GM12878 (cell line): ENCODE data around the gene TCP1. TPM values are rescaled to one million over a fixed set of nuclear protein-coding genes. Genes with fewer than 3 reads are reported as not detected.

ENCODE experiments used
- ATAC-seq: fragments of 200-7000 bp; cut with Tn5 transposase; 3 replicates; pipeline ENCODE4 v1.9.1; 2020; ENCODE audit warnings: mild to moderate bottlenecking, moderate library complexity
- BruUV-seq: library from RNA; stranded (reverse); fragments of 400-500 nt; replicated peaks from 2 replicates; lab custom pipeline; 2021; lab: Mats Ljungman, UMichigan
- CTCF ChIA-PET: fragments of 300-600 bp; sonication (Branson Sonifier 250); formaldehyde crosslinking; extraction: SDS; loops from one replicate; lab custom pipeline; 2021; ENCODE audit warnings: inconsistent platforms; lab: Yijun Ruan, JAX
- POLR2A ChIA-PET: fragments of 350-600 bp; formaldehyde crosslinking; extraction: SDS; loops from one replicate; lab custom pipeline; 2021; ENCODE audit warnings: inconsistent platforms; lab: Charles Lee
- RAD21 ChIA-PET: fragments of 300-600 bp; sonication (Branson Sonifier 250); formaldehyde crosslinking; loops from one replicate; lab custom pipeline; 2023; ENCODE audit warnings: antibody characterized with exemption; ENCODE audit not compliant: unreplicated experiment; lab: Charles Lee
- SMC1A ChIA-PET: fragments of 300-600 bp; sonication (Branson Sonifier 250); formaldehyde crosslinking; loops from one replicate; lab custom pipeline; 2023; ENCODE audit not compliant: unreplicated experiment, uncharacterized antibody; lab: Charles Lee
- DNase-seq: peaks from one replicate; pipeline ENCODE4 v3.0.0-alpha.2; 2011; ENCODE audit warnings: low read depth, low spot score
- FAIRE-seq: peaks from 3 replicates; lab custom pipeline; 2011; peaks lifted over from hg19 to GRCh38; lab: Jason Lieb, UNC
- H2AFZ ChIP-seq: 2 replicates; pipeline ENCODE4 v1.6.0; 2011; ENCODE audit warnings: low read depth, low read length, control low read depth; ENCODE audit not compliant: control insufficient read depth
- H3K27ac ChIP-seq: 2 replicates; pipeline ENCODE4 v1.5.1; 2011; ENCODE audit warnings: control low read depth; ENCODE audit not compliant: control insufficient read depth, insufficient read depth
- H3K27me3 ChIP-seq, 2 experiments: replicated peaks in 1 of 2; 2 replicates each; pipeline versions ENCODE4 v1.6.0 to v1.6.1; 2011; ENCODE audit warnings: low read length in 1 of 2; ENCODE audit not compliant: control insufficient read depth in 2 of 2, insufficient read depth in 2 of 2
- H3K36me3 ChIP-seq, 2 experiments: 2 replicates each; pipeline ENCODE4 v1.5.1; 2011; ENCODE audit warnings: low read length in 1 of 2; ENCODE audit not compliant: control insufficient read depth in 2 of 2, insufficient read depth in 2 of 2
- H3K4me1 ChIP-seq: 2 replicates; pipeline ENCODE4 v1.6.1; 2011; ENCODE audit warnings: mild to moderate bottlenecking, low read length, moderate library complexity, mixed read lengths; ENCODE audit not compliant: control insufficient read depth, insufficient read depth
- H3K4me2 ChIP-seq: 2 replicates; pipeline ENCODE4 v1.6.0; 2011; ENCODE audit warnings: control low read depth; ENCODE audit not compliant: control insufficient read depth, insufficient read depth
- H3K4me3 ChIP-seq: fragments of 200-600 bp; sonication (generic); 2 replicates; pipeline ENCODE4 v1.5.1; 2016
- H3K79me2 ChIP-seq: 2 replicates; pipeline ENCODE4 v1.6.0; 2011; ENCODE audit warnings: low read length; ENCODE audit not compliant: control insufficient read depth, insufficient read depth
- H3K9ac ChIP-seq: 2 replicates; pipeline ENCODE4 v1.8.0; 2011; ENCODE audit warnings: low read length, control low read depth, mixed read lengths; ENCODE audit not compliant: control insufficient read depth, insufficient read depth
- H3K9me3 ChIP-seq: replicated peaks from 3 replicates; pipeline ENCODE4 v1.5.1; 2011; ENCODE audit warnings: mild to moderate bottlenecking, low read length; ENCODE audit not compliant: control insufficient read depth, insufficient read depth
- H4K20me1 ChIP-seq: 2 replicates; pipeline ENCODE4 v1.6.0; 2011; ENCODE audit not compliant: control insufficient read depth, insufficient read depth
- BACH1 ChIP-seq: fragments of 450-650 bp; IDR thresholded peaks from 2 replicates; pipeline ENCODE4 v1.6.1; 2017; ENCODE audit warnings: mild to moderate bottlenecking, borderline replicate concordance
- BMI1 ChIP-seq: fragments of 450-650 bp; IDR thresholded peaks from 2 replicates; pipeline ENCODE4 v1.6.1; 2016; ENCODE audit warnings: mild to moderate bottlenecking, moderate library complexity, borderline replicate concordance
- BRCA1 ChIP-seq: IDR thresholded peaks from 2 replicates; pipeline ENCODE4 v1.6.1; 2011; ENCODE audit warnings: low read depth, low read length, improper control_type of control experiment
- CEBPB ChIP-seq, 2 experiments: fragments of 150-350 bp in 1 of 2; IDR thresholded peaks; 2 replicates each; pipeline ENCODE4 v1.6.1; 2012 to 2014; ENCODE audit warnings: low read depth in 2 of 2, low read length in 2 of 2, borderline replicate concordance in 1 of 2, inconsistent platforms in 1 of 2
- KDM1A ChIP-seq: fragments of 200-600 bp; sonication (generic); IDR thresholded peaks from 2 replicates; pipeline ENCODE4 v1.6.1; 2016; ENCODE audit warnings: borderline replicate concordance
- PBX3 ChIP-seq: IDR thresholded peaks from 2 replicates; pipeline ENCODE4 v1.6.1; 2011; ENCODE audit warnings: mild to moderate bottlenecking, low read depth, low read length, moderate library complexity; ENCODE audit not compliant: insufficient replicate concordance
- SIX5 ChIP-seq: IDR thresholded peaks from 2 replicates; pipeline ENCODE4 v1.6.1; 2011; ENCODE audit warnings: mild to moderate bottlenecking, low read depth, low read length, moderate library complexity; ENCODE audit not compliant: severe bottlenecking
- SMC3 ChIP-seq: IDR thresholded peaks from 2 replicates; pipeline ENCODE4 v1.6.1; 2011; ENCODE audit warnings: low read length, improper control_type of control experiment, borderline replicate concordance
- STAT1 ChIP-seq: fragments of 450-650 bp; conservative IDR thresholded peaks from 2 replicates; pipeline ENCODE4 v1.6.1; 2014; ENCODE audit warnings: antibody characterized with exemption, mild to moderate bottlenecking
- TARDBP ChIP-seq: IDR thresholded peaks from 2 replicates; pipeline ENCODE4 v1.6.1; 2016; ENCODE audit warnings: borderline replicate concordance
- TCF7 ChIP-seq: IDR thresholded peaks from 2 replicates; pipeline ENCODE4 v1.6.1; 2014; ENCODE audit warnings: antibody characterized with exemption, borderline replicate concordance
- ZZZ3 ChIP-seq: IDR thresholded peaks from 2 replicates; pipeline ENCODE4 v1.6.1; 2011; ENCODE audit warnings: low read depth; ENCODE audit not compliant: control insufficient read depth, insufficient read length
- WGBS: methylation state at CpG from one replicate; pipeline ENCODE4 v1.1.6; 2016; ENCODE audit warnings: low lambda C conversion rate; ENCODE audit not compliant: insufficient replicate concordance, insufficient coverage; ENCODE audit errors: missing lambda C conversion rate; 5-methylcytosine and 5-hydroxymethylcytosine counted together
- in situ Hi-C: fragments of 300-500 bp; cut with MboI; formaldehyde crosslinking; loops from 9 replicates; pipeline ENCODE4 v1.14.3; 2018; ENCODE audit warnings: mixed read lengths
- intact Hi-C: fragments of 100-400 bp; cut with micrococcal nuclease; formaldehyde crosslinking; loops from one replicate; pipeline ENCODE4 v1.14.2; 2022; ENCODE audit not compliant: unreplicated experiment
- polyA plus RNA-seq, 11 experiments: library from polyadenylated mRNA; depleted of rRNA in 4 of 11; unstranded in 6 of 11; stranded (reverse) in 5 of 11; fragments of >200 nt; fragmentation: Nextera tagmentation in 4 of 11; fragmentation: Illumina TruSeq in 1 of 11; extraction: Ambion mirVana in 4 of 11; extraction: Trizol in 1 of 11; gene quantifications; 1 replicate in 1 of 11; 2 replicates in 10 of 11; pipeline versions ENCODE4 v1.2.1 to v1.2.3, GENCODE V29; 2011 to 2016; ENCODE audit warnings: inconsistent platforms in 2 of 11, missing spikeins in 2 of 11, low read depth in 1 of 11
- total RNA-seq, 4 experiments: library from RNA; depleted of rRNA in 3 of 4; stranded (reverse); fragments of >200 nt in 3 of 4; fragmentation: Illumina TruSeq in 1 of 4; extraction: Trizol in 1 of 4; gene quantifications; 2 replicates each; pipeline versions ENCODE4 v1.2.1 to v1.2.3, GENCODE V29; 2013 to 2021

TCP1 gene
- total and polyA plus RNA-seq, 10 of the 15 experiments (the other 5 are each of a cell fraction or from before 2014, with no cell fraction given) = 133 to 457 (median 306) TPM

DNA sequence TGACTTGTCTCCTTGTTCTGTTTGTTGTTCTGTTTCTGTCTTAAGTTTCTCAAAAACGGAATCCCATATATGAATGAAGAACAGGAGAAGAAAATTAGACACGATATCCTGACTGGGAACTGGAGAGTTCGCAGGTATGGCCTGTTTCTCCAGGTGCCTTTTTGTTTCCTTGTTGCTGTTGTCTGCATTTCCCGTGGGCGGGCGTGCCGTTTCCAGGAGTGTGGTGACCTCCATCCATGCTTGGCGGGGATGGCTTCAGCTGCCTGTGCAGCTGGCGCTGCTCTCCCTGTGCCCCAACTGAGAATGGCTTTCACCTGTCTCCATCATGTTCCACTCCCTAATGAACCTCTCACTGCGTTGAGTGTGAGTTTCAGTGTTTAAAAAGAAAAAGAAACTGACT lies 15.1 kb upstream of the TCP1 start:
- no peak for DNase-seq
- in situ Hi-C loops (no loop called here), intact Hi-C loops (no loop called here)
- no peaks in the 10 kb centered on the region for H3K9me3 ChIP-seq
- no peak overlapping the region for H3K4me3 ChIP-seq
- TF ChIP-seq BACH1 = no peak
- no peak for TF ChIP-seq STAT1
- no peak for TF ChIP-seq PBX3
- no peaks in the 10 kb centered on the region for H4K20me1 ChIP-seq
- POLR2A ChIA-PET = no interaction called here
- SMC1A ChIA-PET = interaction anchor here (1.6 kb wide), 1 partner anchor 13 kb away, joined by 6 read pairs; no protein-coding TSS in a partner anchor
- H3K4me2 ChIP-seq = no peak overlapping the region
- no peak overlapping the region for H2AFZ ChIP-seq
- FAIRE-seq = no peak
- peaks cover 0 to 1% of the 10 kb centered on the region in 2 experiments; a peak in 3 of 4 replicates for H3K36me3 ChIP-seq
- ATAC-seq = no peak
- CTCF ChIA-PET = no interaction called here
- no peaks in the 10 kb centered on the region for H3K4me1 ChIP-seq
- H3K79me2 ChIP-seq = no peaks in the 10 kb centered on the region
- no TSS peak for BruUV-seq
- no peaks in the 10 kb centered on the region for H3K27me3 ChIP-seq
- H3K27ac ChIP-seq = no peak overlapping the region
- 80% methylated on average over 10 of the region's 10 CpGs for WGBS
- no peak overlapping the region for H3K9ac ChIP-seq
- RAD21 ChIA-PET = no interaction called here

DNA sequence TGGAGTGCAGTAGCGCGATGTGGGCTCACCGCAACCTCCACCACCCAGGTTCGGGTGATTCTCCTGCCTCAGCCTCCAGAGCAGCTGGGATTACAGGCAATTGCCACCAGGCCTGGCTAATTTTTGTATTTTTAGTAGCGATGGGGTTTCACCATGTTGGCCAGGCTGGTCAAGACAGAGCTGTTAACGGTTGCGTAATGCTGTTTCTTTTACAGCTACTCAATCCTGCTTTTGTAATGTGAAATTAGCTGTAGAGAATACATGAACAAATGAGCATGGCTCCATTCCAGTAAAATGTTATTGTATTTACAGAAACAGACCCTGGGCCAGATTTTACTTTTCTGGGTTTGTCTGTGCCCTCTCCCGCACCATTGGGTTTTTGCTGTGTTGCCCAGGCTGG lies 12.5 kb upstream of the TCP1 start:
- POLR2A ChIA-PET = interaction anchor here (1.0 kb wide), 1 partner anchor 12 kb away, joined by 5 read pairs; the partner anchor contains the start of gene MRPL18
- ATAC-seq (no peak), DNase-seq (no peak), FAIRE-seq (no peak)
- H3K36me3 ChIP-seq = peaks cover 1 to 20% of the 10 kb centered on the region in 2 experiments; a peak in 3 of 4 replicates
- no peak overlapping the region for H3K4me3 ChIP-seq
- H2AFZ ChIP-seq = no peak overlapping the region
- no peaks in the 10 kb centered on the region for H3K27me3 ChIP-seq
- no peaks in the 10 kb centered on the region for H3K9me3 ChIP-seq
- CTCF ChIA-PET = no interaction called here
- BruUV-seq = no TSS peak
- no peaks in the 10 kb centered on the region for H4K20me1 ChIP-seq
- H3K79me2 ChIP-seq = no peaks in the 10 kb centered on the region
- H3K4me2 ChIP-seq = no peak overlapping the region
- TF ChIP-seq SMC3 (no peak), TCF7 (no peak), KDM1A (no peak), BMI1 (no peak), ZZZ3 (no peak), BRCA1 (no peak), SIX5 (no peak), CEBPB (IDR thresholded peaks at IDR 0.05; ENCODE audit: borderline replicate concordance in 1 of 2, low read depth in 2 of 2, low read length in 2 of 2) (no peak), TARDBP (no peak)
- H3K27ac ChIP-seq = no peak overlapping the region
- intact Hi-C loops (no loop called here), in situ Hi-C loops (no loop called here)
- RAD21 ChIA-PET = no interaction called here
- SMC1A ChIA-PET = no interaction called here
- no peak overlapping the region for H3K9ac ChIP-seq
- H3K4me1 ChIP-seq = no peaks in the 10 kb centered on the region
- WGBS = 97% methylated on average over 8 of the region's 8 CpGs
